NCI-H345 treated with DMSO at 0.1 percent for 48 hours (cell line): Measurements from ENCODE around the gene NABP2.
"Not testable (repeated sequence)": the region's sequence is repeated elsewhere in the genome, so short reads cannot be mapped to it uniquely, and the experiment has no call there.

Experiments used
- DNase-seq: peaks from one replicate; lab custom pipeline; 2025; ENCODE audit not compliant: unreplicated experiment; lab: John Stamatoyannopoulos, UW

NABP2 gene

DNA sequence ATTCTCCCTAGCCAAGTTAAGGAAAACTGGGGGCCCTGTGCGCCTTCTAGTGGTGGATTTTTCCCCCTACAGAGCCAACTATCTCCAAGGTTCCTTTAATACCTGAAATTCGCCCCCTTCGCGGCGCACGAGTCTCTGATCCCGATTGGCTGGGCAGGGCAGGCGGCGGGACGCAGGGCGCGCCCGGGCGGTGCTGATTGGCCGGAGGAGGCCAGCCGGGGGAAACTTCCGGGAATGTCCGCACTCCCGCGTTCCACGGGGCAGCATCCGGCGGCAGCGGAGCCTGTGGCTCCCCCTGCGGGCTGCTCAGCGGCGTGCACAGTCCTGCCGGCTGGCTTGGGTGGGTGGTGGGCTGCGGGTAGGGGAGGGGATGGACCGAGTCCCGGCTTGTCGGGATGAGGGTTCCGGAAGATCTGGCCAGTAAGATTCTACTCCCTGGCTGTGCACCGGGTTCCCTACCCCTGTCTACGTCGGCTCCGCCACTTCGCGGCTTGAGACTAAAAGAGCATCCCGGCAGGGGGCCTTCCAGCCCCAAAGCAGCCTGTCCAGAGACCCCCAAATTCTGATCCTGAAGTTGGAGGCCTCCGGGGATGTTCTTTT is at the start of gene NABP2:
Gene NABP2, plus strand, starts transcription at position 241 of the 600 bp plus-strand sequence. CDS start 515 bp downstream, outside the sequence.
- peak; percentile 93 for DNase-seq

DNA sequence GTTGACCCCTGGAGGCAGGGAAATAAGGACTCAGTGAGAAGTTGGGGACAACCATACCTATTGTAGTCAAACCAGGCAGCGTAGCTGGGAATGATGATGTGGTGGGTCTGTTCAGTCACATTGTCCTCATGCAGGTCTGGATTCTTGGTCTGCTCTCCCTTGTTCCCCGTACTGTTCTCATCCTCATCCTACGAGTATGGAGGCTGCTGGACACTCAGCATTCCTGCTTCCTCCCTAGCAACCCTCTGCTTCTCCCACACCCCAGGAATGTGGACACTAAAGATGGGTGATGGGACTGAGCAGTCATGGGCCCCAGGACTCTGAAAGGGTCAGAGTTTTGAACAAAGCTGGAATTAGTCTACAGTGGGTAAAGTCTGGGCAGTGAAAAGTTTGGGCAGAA is 45.8 kb upstream of the NABP2 start:
- no peak for DNase-seq

GRCh38 chr12:56186957-56187356 is 37.2 kb upstream of the NABP2 start:
- DNase-seq, result no peak

- DNase-seq, result no peak
Measured at GRCh38 chr12:56188131-56188777, 35.9 kb upstream of the NABP2 start.

GRCh38 chr12:56188778-56189098 is 35.4 kb upstream of the NABP2 start:
- DNase-seq, result no peak

- peak; percentile 69 for DNase-seq
Measured at GRCh38 chr12:56189099-56189917, 34.8 kb upstream of the NABP2 start, which contains the start of gene SMARCC2. SMARCC2 (minus strand) TSS chr12:56189483; CDS start chr12:56189461, 22 bp downstream.

- peak; percentile 61 for DNase-seq
Measured at GRCh38 chr12:56189918-56190694, 34.0 kb upstream of the NABP2 start.

DNA sequence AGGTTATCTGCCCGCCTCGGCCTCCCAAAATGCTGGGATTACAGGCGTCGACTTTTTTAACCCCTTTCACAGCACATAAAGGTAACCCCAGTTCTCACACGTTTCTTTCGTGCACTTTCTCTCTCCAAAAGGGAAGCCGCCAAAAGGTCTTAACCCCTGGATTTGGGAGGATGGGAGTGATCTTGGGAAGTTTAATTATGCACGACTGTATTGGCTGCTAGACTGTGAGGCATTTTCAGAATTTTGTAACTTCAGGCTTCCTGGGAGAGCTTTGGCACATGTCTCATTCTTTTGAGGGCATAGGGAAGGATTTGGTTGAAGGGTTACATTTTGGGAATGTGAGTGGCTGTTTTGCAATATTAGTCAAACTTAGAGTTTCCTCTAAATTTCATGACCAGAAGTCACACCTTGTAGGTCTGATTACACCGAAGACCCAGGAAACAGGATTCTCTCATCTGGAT is 33.4 kb upstream of the NABP2 start:
- no peak for DNase-seq

- no peak for DNase-seq
Measured at GRCh38 chr12:56192582-56192981, 31.6 kb upstream of the NABP2 start.

DNA sequence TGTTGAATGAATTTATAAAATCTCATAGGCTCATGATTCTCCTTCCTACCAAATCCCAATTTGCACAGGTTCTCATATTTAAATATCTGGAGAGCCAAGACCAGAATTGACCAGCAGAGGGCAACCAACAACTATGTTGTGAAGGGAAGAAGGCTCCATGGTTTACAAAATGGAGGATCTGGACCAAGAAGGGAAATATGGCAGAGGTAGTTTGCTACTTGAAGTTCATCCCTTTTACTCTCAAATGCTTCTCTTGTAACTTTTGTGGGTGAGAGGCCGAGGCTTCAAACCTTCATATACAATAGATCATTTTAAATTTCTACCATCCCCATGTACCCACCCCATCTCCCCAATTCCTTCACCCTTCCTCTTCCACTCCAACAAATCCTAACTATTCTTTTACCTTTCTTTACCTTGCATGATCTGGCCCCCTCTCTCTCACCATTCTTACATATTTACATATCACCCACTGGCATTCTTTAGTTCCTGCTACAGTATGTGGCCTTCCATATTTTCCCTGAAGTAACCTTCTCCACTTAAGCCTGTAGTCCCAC is 31.0 kb upstream of the NABP2 start:
- DNase-seq, result peak; percentile 62

- not testable (repeated sequence) for DNase-seq
Measured at GRCh38 chr12:56196818-56197550, 27.2 kb upstream of the NABP2 start.

DNA sequence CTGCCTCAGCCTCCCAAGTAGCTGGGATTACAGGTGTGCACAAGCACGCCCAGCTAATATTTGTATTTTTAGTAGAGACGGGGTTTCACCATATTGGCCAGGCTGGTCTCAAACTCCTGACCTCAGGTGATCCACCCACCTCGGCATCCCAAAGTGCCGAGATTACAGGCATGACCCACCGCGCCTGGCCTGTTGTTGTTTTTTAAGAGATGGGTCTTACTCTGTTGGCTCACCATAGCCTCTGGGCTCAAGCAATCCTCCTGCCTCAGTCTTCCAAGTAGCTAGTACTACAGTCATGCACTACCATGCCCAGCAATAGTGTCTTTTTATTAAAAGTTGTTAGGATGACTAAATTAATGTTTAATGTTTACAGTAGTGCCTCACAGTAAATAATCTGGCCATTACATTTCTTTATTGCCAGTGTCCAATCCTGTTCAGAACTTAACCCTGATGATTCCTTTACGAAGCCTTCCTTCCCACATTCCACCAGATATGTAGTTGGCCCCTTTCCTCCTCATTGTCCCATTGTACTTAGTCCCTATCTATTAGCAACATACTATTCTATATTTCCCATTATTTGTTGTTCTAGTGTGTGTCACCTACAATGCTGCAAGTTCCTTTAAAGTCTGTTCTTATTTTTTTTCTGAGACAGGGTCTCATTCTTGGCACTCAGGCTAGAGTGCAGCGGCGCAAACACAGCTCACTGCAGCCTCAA is 26.1 kb upstream of the NABP2 start:
- DNase-seq, result no peak

DNA sequence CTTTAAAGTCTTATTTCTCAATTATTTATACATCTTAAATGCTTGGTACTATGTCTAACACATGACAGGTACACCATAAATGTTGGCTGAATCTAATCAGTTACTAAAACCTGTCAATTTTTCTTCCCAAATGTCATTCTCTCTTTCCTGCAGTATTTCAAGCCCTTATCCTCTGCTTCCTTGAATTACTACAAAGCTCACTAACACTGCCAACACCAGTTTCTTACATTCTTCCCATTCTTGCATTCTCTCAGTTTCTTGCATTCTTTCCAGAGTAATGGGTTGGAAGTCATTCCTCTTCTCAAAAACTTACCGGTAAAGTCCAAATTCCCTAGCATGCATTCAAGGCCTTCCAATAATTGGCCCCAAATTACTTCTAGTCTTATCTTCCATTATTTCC is 25.3 kb upstream of the NABP2 start:
- DNase-seq, result no peak

DNA sequence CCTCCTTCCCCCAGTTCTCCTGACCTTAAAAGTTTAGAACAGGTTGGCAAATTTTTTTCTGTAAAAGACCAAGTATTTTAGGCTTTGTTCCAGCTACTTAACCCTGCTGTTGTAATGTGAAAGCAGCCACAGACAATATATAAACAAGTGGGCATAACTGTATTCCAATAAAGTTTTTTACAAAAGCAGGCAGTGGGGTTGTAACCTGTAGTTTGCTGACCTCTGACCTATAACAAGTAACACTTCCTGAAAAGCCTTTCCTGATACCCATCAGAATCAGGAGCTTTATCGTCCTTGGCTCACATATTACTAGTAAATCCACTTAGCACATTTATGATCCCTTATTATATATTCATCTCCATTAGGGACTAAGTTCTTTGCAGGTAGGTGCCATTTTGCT is 21.8 kb upstream of the NABP2 start:
- no peak for DNase-seq

DNA sequence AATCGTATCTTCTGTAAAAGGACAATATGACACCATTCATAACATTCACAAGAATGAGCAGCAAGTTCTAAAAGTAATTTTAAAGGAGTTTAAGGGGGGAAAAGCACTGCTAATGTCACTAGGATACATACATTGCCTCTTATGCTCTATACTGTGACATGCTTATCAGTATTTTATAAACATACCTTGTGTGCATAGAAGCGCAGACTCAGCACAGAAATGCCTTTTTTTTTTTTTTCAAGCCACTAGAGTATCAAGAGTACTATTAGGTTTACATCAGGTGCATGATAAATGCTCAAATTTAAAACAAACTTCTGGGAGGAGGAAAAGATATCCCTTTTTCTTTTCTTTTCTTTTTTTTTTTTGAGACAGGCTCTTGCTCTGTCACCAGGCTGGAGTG is 21.3 kb upstream of the NABP2 start:
- DNase-seq, result no peak

DNA sequence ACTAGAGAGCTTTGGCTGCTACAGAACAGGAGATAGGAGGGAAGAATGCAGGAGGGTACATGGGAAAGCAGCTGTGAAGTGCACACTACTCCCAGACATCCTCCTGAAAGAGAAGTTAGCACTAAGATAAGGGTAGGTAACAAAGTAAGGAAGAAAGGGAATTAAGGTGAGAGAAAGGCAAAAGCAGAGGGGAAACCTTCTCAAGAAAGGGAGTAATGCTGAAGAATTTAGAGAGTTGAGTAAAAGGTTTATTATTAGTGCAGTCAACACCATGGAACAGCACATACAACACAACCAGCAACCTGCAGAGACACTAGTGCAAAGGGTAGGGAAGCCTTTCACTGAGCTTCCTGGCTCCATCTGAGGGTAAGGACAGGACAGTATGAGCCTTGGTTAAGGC is 19.9 kb upstream of the NABP2 start:
- DNase-seq, result no peak

- no peak for DNase-seq
Measured at GRCh38 chr12:56205445-56205844, 18.7 kb upstream of the NABP2 start.

- DNase-seq, result no peak
Measured at GRCh38 chr12:56206452-56207166, 17.5 kb upstream of the NABP2 start.

- no peak for DNase-seq
Measured at GRCh38 chr12:56208006-56208405, 16.1 kb upstream of the NABP2 start.
